Neural progenitor cell (in vitro differentiated cells): ENCODE data around the gene CTNNBL1.

Experiments
- CTCF ChIP-seq: fragments of 200-600 bp; sonication (generic); IDR thresholded peaks from 2 replicates; pipeline ENCODE4 v1.5.1; 2017; ENCODE audit warnings: antibody characterized with exemption, mild to moderate bottlenecking
- EZH2phosphoT487 ChIP-seq: fragments of 200-600 bp; sonication (generic); IDR thresholded peaks from 2 replicates; pipeline ENCODE4 v1.6.1; 2017; ENCODE audit warnings: antibody characterized with exemption

- TF ChIP-seq CTCF (peak; percentile 64), EZH2phosphoT487 (no peak)
Measured at GRCh38 chr20:37901654-37902503, 208.0 kb downstream of the CTNNBL1 start.
